Measurements from ENCODE around the gene LUC7L.
"Not testable (repeated sequence)": the region's sequence is repeated elsewhere in the genome, so short reads cannot be mapped to it uniquely, and the experiment has no call there.

The LUC7L gene

DNA sequence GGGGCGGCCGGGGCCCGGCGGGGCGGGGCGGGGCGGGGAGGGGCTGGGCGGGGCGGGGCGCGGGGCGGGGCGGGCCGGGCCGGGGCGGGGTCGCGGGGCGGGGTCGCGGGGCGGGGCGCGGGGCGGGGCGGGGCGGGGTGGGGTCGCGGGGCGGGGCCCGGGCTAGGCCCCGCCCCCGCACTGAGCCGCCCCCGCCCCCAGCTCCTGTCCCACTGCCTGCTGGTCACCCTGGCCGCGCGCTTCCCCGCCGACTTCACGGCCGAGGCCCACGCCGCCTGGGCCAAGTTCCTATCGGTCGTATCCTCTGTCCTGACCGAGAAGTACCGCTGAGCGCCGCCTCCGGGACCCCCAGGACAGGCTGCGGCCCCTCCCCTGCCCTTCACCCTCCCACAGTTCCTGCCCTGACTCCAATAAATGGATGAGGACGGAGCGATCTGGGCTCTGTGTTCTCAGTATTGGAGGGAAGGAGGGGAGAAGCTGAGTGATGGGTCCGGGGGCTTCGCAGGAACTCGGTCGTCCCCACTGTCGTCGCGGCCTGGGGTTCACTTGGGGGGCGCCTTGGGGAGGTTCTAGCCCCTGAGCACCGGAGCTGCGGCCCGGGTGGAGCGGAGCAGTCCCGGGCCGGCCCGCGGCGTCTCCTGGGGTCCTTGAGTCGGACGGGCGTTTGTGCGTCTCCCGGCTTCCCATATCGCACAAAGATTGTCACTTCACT, 64.3 kb downstream of the LUC7L start:
- peak; percentile 30 for DNase-seq (ENCODE audit: low spot score)

DNA sequence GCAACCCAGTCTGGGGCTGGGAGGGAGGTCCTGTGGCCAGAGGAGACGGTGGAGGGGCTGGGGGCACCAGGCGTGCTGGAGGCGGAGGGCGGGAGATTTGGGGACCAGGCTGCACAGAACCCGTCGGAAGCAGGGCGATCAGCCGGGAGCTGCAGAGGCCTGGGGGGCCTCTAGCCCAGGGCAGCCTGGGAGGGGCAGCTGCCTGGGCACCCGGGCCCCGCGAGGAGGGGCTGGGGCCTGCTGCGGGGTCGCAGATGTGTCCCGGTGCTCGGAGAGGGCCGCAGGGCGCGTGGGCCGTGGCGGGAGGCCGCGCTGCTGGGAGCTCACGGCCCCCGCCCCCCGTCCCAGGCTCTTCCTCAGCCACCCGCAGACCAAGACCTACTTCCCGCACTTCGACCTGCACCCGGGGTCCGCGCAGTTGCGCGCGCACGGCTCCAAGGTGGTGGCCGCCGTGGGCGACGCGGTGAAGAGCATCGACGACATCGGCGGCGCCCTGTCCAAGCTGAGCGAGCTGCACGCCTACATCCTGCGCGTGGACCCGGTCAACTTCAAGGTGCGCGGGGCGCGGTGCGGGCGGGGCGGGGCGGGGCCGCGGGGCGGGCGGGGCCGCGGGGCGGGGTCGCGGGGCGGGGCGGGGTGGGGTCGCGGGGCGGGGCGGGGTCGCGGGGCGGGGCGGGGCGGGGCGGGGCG, 65.0 kb downstream of the LUC7L start:
- DNase-seq (ENCODE audit: low spot score): not testable (repeated sequence)

DNA sequence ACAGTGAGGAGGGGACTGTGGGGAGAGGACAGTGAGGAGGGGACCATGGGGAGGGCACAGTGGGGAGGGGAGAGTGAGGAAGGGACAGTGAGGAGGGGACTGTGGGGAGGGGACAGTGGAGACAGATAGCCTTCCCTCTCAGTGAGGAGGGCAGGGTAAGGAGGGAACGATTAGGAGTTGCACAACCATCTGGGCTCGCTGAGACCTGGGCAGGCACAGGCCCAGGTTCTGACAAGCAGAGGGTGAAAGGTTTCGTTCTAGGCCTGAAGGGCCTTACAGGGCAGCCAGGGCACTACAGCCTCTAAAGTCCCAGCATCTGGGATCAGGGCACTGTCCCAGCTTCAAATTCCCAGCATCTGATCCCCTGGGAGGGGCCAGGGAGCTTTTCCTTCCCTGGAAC, 65.6 kb downstream of the LUC7L start:
- not testable (repeated sequence) for DNase-seq (ENCODE audit: low spot score)

DNA sequence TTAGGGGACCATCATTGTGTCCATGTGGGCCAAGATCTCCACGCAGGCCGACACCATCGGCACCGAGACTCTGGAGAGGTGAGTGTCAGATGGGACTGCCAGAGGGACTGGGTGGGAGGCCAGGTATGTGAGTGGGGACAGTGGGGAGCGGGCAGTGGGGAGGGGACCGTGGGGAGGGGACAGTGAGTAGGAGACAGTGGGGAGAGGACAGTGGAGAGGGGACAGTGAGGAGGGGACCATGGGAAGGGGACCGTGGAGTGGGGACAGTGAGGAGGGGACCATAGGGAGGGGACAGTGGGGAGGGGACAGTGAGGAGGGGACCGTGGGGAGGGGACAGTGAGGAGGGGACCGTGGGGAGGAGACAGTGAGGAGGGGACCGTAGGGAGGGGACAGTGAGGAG, 66.1 kb downstream of the LUC7L start:
- not testable (repeated sequence) for DNase-seq (ENCODE audit: low spot score)

DNA sequence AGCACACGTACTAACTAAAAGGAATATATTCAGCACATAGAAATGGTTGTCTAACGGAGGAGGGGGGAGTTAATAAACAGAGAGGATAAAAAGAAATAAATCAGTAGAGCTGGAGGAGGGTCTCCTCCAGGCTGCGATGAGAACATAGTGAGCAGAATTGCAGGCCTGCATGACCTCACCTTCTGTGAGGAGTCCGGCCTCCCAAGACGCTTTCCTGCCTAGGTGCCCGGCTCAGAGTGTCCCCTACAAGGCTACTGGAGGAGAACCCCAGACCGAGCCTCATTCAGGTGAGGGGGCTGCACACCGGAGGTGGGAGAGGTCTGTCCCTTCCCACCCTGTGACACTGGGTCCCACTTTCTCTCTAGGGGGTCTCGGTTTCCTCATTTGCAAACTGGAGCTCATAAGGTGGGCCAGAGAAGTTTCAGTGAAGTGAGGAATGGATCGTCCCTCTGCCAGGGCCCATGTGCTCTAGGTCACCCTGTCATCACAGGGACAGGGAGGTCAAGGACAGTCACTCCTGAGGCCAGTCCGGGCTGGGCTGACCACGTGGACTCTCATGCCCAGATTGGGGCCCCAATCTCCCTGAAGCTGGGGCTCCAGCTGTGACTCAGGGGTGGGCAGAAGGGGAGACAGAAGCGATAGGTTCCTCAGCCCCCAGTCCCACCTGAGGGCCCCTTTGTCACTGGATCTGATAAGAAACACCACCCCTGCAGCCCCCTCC, 66.8 kb downstream of the LUC7L start:
- DNase-seq (ENCODE audit: low spot score): no peak

DNA sequence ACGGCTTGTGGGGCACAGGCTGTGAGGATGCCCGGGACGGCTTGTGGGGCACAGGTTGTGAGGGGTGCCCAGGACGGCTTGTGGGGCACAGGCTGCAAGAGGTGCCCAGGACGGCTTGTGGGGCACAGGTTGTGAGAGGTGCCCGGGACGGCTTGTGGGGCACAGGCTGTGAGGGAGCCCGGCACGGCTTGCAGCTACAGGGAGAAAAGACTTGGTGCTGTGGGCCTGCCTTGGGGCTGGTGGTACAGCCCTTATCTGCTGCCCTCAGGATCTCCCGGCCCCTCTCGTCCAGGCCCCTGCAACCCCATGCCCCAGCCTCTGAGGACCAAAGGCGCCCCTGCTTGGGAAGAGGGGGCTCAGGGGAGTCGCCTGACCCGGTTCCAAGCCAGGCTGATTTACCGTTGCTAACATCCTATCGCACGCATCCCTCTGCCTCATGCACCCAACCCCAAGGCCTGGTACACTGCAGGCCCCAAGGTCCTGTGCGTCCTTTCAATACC, 68.5 kb downstream of the LUC7L start:
- no peak for DNase-seq (ENCODE audit: low spot score)

DNA sequence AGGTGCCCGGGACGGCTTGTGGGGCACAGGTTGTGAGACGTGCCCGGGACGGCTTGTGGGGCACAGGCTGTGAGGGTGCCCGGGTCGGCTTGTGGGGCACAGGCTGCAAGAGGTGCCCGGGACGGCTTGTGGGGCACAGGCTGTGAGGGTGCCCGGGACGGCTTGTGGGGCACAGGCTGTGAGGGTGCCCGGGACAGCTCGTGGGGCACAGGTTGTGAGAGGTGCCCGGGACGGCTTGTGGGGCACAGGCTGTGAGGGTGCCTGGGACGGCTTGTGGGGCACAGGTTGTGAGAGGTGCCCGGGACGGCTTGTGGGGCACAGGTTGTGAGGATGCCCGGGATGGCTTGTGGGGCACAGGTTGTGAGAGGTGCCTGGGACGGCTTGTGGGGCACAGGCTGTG, 69.0 kb downstream of the LUC7L start:
- DNase-seq (ENCODE audit: low spot score): not testable (repeated sequence)

DNA sequence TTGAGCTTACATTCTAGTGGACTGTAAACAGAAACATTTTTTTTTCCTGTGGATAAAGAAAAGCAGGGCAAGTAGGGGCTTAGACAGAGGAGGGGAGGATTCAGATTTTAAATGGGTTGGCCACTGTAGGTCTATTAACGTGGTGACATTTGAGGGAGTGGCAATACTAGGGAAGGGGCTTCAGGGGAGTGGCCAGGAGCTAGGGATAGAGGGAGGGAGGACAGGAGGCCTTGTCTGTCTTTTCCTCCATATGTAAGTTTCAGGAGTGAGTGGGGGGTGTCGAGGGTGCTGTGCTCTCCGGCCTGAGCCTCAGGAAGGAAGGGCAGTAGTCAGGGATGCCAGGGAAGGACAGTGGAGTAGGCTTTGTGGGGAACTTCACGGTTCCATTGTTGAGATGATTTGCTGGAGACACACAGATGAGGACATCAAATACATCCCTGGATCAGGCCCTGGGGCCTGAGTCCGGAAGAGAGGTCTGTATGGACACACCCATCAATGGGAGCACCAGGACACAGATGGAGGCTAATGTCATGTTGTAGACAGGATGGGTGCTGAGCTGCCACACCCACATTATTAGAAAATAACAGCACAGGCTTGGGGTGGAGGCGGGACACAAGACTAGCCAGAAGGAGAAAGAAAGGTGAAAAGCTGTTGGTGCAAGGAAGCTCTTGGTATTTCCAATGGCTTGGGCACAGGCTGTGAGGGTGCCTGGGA, 70.0 kb downstream of the LUC7L start:
- no peak for DNase-seq (ENCODE audit: low spot score)

DNA sequence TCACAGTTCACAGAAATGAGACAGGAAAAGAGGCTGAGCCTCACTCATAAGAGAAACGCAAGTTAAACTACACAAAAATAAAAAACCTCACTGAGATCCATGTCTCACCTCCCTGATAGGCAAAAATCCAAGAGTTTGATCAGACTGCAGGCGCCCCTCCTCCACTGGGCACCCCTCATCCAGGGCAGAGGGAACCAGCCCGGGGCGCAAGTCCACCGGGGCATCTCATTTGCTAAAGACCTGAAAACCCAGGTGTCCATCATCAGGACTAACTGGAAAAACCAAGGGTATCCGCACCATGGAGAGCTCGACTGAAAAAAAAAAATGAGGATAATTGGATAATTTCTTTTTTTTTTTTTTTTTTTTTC, 74.2 kb downstream of the LUC7L start:
- no peak for DNase-seq (ENCODE audit: low spot score)

DNA sequence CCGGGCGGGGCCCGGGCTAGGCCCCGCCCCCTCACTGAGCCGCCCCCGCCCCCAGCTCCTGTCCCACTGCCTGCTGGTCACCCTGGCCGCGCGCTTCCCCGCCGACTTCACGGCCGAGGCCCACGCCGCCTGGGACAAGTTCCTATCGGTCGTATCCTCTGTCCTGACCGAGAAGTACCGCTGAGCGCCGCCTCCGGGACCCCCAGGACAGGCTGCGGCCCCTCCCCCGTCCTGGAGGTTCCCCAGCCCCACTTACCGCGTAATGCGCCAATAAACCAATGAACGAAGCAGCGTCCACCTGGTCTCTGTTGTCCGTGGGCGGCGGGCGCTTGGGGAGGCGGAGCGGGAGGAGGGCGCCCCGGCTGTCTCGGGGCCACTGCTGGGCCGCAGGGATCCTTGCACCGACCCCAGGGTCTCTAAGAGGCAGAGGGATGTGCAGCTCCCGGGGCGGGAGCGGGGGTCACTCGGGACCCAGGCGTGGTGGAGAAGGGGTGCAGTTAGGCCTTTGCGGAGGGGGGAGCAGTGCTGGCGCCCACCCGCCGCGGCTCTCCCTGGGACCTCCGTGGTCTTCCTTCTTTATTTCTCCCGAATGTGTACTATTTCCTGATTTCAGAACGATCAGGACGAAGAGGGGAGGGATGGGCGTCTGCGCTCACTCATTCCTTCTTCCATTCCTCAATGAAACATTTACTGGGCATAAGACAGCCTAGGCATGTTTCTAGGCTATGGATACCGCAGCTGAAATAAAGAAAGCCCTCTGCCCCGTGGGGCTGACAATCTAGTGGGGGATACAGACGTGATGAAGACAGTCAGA, 74.8 kb downstream of the LUC7L start:
- DNase-seq (ENCODE audit: low spot score): peak; percentile 41

DNA sequence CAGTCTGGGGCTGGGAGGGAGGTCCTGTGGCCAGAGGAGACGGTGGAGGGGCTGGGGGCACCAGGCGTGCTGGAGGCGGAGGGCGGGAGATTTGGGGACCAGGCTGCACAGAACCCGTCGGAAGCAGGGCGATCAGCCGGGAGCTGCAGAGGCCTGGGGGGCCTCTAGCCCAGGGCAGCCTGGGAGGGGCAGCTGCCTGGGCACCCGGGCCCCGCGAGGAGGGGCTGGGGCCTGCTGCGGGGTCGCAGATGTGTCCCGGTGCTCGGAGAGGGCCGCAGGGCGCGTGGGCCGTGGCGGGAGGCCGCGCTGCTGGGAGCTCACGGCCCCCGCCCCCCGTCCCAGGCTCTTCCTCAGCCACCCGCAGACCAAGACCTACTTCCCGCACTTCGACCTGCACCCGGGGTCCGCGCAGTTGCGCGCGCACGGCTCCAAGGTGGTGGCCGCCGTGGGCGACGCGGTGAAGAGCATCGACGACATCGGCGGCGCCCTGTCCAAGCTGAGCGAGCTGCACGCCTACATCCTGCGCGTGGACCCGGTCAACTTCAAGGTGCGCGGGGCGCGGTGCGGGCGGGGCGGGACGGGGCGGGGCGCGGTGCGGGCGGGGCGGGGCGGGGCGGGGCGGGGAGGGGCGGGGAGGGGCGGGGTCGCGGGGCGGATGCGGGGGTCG, 75.6 kb downstream of the LUC7L start:
- DNase-seq (ENCODE audit: low spot score): not testable (repeated sequence)

DNA sequence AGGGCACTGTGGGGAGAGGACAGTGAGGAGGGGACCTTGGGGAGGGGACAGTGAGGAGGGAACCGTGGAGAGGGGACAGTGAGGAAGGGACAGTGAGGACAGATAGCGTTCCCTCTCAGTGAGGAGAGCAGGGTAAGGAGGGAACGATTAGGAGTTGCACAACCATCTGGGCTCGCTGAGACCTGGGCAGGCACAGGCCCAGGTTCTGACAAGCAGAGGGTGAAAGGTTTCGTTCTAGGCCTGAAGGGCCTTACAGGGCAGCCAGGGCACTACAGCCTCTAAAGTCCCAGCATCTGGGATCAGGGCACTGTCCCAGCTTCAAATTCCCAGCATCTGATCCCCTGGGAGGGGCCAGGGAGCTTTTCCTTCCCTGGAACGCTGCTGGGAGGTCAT, 76.1 kb downstream of the LUC7L start:
- not testable (repeated sequence) for DNase-seq (ENCODE audit: low spot score)

DNA sequence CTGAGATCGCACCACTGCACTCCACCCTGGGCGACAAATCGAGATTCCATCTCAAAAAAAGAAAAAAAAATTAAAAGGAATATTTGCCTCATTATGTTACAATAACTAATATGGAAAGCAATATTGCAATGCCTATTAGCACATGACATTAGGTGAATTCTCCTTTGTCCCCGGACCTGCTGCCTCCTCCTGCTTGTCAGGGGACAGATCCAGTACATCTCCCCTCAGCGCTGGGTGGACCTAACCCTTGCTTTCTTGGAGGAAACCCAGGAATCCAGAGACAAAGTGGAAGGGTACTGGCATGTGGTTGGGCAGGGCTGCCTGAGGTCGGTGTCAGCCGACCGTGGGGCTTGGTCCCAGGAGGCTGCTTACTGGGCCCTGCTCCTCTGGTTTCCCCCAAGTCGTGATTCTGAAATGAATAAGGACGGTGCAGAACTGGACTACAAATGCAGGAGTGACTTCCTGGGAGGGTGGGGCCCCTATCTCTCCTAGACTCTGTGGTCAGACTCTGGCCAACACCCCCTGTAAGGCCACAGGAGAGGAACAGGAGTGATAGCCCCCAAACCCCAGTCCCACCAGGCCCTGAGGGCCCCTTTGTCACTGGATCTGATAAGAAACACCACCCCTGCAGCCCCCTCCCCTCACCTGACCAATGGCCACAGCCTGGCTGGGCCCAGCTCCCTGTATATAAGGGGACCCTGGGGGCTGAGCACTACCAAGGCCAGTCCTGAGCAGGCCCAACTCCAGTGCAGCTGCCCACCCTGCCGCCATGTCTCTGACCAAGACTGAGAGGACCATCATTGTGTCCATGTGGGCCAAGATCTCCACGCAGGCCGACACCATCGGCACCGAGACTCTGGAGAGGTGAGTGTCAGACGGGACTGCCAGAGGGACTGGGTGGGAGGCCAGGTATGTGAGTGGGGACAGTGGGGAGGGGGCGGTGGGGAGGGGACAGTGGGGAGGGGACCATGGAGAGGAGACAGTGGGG, 76.8 kb downstream of the LUC7L start, which contains the start of gene HBZ:
HBZ (plus strand) TSS at position 504 of the 988 bp plus-strand sequence; CDS start at position 770, 266 bp downstream.
- DNase-seq (ENCODE audit: low spot score): no peak

DNA sequence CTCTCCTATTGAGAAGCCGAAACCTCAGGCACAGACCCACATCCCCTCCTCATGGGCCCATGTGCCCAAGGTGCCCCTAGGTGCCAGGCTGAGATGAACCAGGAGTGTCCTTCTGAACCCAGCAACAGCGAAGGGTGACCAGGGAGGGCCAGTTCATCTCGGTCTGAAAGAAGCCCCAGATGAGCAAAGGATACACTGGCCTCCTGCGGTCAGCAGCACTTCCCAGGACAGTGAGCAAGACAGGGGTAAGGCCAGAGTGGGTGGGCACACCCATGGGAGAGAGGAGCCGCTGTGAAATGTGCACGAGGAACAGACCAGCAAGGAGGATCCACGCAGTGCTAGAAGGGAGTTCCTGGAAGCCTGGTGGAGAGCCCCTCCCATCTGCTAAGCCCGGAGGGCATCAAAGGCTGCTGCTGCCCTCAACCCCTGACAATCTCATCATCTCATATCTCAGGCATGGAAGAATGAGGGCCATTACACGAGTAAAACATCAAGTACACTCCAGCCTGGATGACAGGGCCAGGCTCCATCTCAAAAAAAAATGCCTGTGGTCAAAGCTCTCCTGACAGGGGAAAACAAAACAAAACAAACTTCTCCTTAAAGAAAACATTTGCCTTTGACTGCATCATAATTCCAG, 80.1 kb downstream of the LUC7L start:
- DNase-seq (ENCODE audit: low spot score): peak; percentile 31

DNA sequence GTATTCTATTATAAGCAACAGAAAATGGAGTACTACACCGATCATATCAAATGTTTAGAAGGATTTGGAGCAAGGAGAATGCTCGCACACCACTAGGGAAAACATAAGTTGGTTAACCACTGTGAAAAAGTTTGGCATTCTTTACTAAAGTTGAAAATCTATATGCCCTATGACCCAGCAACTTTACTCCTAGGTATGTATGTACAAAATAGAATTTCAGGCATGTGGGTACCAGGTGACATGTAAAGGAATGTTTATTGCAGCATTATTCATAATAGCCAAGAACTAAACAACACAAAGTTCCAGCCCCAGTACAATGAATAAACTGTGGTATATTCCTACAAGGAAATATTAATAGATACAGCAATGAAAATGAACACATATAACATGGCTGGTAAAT, 82.6 kb downstream of the LUC7L start:
- DNase-seq (ENCODE audit: low spot score): no peak

DNA sequence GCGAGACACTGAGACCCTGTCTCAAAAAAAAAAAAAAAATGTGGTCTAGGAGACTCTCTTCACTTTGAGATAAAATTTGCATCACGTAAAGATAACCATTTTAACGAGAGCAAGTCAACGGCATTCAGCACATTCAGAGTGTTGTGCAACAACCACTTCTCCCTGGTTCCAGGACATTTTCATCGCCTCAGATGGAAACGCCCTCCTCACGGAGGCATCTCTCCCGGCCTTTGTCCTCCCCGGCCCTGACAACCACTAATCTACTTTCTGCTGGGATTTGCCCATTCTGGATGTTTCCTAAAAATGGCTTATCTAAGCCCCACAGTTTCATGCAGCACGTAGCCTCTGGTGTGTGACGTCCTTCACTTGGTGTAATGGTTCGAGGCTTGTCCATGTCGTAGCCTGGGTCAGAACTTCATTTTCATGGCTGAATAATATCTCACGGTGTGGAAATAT, 84.4 kb downstream of the LUC7L start:
- DNase-seq (ENCODE audit: low spot score): no peak

DNA sequence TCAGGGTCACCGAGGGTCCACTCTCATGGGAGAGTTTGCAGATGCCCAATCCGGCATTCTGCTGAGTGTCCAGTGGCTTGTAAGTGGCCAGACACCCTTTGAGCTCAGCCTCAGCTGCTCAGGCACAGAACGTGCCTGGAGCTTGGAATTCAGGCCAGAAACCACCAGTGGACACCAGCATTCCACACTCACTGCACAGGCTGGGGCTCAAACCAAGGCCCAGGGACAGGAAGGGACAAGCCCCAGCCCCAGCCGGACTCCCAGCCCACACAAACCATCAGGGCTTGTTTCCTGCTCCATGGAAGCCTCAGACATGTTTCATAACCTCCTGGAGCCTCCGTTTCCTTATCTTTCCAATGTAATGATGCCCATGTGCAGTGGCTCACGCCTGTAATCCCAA, 85.8 kb downstream of the LUC7L start:
- peak; percentile 36 for DNase-seq (ENCODE audit: low spot score)

DNA sequence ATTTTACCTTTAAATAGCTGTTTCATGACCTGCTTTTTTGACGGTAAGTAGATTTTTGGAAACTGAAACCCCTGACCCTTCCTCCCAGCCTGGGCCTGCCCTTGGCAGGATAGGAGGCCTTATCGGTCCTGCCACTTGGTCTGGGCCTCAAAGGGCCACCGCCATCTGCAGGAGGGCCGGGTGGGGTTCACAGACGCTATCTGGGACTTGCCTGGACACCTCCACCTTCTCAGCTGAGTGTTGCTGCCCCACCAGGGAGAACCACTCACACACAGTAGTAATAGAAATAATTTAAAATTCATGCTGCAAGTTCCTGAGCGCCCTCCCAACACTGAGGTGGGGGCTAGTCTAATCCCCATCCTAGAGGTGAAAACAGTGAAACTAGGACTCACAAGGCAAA, 86.2 kb downstream of the LUC7L start:
- DNase-seq (ENCODE audit: low spot score): no peak

DNA sequence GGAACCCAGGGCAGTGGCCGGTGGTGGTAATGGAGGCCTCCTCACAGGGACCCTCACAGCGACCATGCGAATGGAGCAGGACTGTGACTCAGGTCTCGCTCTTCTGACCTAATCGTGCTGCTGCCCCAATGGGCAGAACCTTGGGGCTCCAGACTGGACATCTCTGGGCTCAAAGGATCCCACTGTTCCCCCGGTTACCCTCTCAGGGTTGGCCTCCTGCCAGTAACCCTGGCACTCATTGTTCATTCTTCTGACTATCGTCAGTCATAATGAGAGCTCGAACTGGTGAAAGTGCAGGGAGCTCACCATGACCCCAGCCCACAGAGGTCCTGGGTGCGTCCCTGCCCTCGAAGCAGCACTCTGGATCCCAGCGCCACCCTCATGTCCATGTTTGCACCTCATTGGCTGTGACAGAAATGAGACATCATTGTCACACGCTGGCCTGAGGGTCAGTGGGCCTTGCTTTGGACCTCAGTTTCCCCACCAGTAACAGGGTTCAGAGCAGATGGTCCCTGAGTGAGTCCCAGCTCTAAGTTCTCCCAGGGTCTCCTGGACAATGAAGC, 86.8 kb downstream of the LUC7L start:
- no peak for DNase-seq (ENCODE audit: low spot score)
